Rectal smooth muscle tissue (tissue), 1 donor: ENCODE results near the gene NETO2.

Experiments
- H3K27ac ChIP-seq: one replicate; pipeline ENCODE4 v1.7.0; 2013; ENCODE audit warnings: low read depth, low read length, inconsistent platforms
- H3K27me3 ChIP-seq: one replicate; pipeline ENCODE4 v1.7.0; 2013; ENCODE audit warnings: low read length; ENCODE audit not compliant: control insufficient read depth, insufficient read depth
- H3K36me3 ChIP-seq: one replicate; pipeline ENCODE4 v1.7.0; 2013; ENCODE audit warnings: low read length; ENCODE audit not compliant: control insufficient read depth, insufficient read depth
- H3K4me1 ChIP-seq: one replicate; pipeline ENCODE4 v1.7.0; 2013; ENCODE audit warnings: low read length; ENCODE audit not compliant: control insufficient read depth, insufficient read depth
- H3K4me3 ChIP-seq: one replicate; pipeline ENCODE4 v1.7.0; 2013; ENCODE audit warnings: low read length
- H3K9ac ChIP-seq: one replicate; pipeline ENCODE4 v1.7.0; 2013; ENCODE audit warnings: low read length

Gene NETO2

DNA sequence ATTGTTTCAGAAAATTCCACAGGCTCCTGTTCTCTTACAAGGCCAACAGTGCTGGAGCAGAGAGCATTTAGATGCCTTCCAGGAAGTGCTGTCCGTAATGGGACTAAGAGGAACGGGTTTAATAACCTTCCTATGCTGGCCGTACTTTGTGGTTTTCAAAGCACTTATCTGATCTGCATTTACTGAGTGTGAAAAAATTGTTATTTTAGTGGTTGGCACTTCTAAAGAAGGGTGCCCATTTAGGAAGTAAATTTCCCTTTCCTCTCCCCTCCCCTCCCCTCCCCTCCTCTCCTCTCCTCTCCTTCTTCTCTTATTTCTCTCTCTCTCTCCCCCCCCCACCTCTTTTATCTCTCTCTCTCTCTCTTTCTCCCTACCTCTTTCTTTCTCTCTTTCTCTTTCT lies 98.3 kb downstream of the NETO2 start:
- Histone ChIP-seq H3K9ac (no peak overlapping the region), H3K36me3 (no peaks in the 10 kb centered on the region), H3K27me3 (no peaks in the 10 kb centered on the region), H3K4me1 (no peaks in the 10 kb centered on the region), H3K4me3 (no peak overlapping the region), H3K27ac (no peak overlapping the region)

DNA sequence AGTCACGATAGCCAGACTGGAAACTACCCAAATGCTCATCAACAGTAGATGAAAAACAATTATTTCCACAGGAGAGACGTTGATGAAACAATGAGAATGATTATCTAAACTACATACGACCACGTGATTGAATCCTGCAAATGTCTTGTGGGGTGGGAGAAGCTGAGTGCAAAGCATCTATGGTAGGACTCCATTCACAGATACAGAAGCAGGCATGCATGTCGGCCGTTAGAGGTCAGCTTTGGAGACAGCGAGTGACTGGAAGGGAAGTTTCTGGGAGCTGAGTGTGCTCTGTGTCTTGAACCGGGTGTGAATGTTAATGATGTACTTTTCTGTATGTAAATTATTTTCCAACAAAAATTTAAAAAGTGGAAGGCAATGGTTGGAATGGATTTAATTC lies 98.7 kb downstream of the NETO2 start:
- no peaks in the 10 kb centered on the region for H3K36me3 ChIP-seq
- H3K27me3 ChIP-seq: no peaks in the 10 kb centered on the region
- H3K9ac ChIP-seq: no peak overlapping the region
- H3K27ac ChIP-seq: no peak overlapping the region
- H3K4me3 ChIP-seq: no peak overlapping the region
- no peaks in the 10 kb centered on the region for H3K4me1 ChIP-seq

DNA sequence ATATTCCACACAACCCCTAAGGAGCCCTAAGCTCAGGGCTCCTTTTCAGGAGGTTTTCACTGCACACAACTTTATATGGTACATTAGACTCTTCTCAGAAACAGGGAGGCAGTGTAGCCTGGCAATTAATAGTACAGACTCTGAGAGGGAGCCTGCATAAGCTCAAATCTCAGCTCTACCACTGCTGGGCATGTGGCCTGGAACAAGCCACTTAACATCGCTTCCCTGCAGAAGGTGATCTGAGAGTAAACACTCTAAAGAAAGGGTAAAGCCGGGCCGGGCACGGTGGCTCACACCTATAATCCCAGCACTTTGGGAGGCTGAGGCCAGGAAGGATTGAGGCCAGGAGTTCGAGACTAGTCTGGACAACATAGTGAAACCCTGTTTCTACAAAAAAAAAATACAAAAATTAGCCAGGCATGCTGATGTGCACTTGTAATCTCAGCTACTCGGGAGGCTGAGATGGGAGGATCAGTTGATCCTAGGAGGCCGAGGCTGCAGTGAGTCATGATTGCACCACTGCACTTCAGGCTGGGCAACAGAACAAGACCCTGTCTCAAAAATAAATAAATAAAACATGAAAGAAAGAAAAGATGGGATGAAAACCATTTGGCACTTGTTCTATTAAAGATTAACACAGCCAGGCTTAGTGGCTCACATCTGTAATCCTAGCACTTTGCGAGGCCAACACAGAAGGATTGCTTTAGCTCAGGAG lies 99.6 kb downstream of the NETO2 start:
- H3K4me3 ChIP-seq: no peak overlapping the region
- no peak overlapping the region for H3K27ac ChIP-seq
- no peak overlapping the region for H3K9ac ChIP-seq
- no peaks in the 10 kb centered on the region for H3K27me3 ChIP-seq
- no peaks in the 10 kb centered on the region for H3K36me3 ChIP-seq
- H3K4me1 ChIP-seq: no peaks in the 10 kb centered on the region

DNA sequence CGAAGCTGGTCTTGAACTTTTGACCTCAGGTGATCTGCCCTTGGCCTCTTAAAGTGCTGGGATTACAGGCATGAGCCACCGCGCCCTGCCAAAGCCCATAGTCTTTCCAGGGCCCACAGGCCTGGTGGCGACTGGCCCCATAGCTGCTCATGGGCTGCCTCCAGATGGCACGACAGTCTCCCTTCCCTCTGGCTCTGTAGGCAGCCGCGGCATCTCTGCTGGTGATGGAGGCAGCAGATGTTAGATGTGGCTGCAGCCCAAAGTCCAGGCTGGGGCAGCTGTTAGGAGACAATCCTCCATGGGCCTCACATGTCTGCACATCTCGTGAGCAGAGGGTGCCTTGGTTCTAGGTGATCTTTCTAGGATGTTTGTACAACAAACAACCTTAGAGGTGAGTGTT lies 100.5 kb downstream of the NETO2 start:
- Histone ChIP-seq H3K4me3 (no peak overlapping the region), H3K4me1 (no peaks in the 10 kb centered on the region), H3K27me3 (no peaks in the 10 kb centered on the region), H3K9ac (no peak overlapping the region), H3K36me3 (no peaks in the 10 kb centered on the region), H3K27ac (no peak overlapping the region)

DNA sequence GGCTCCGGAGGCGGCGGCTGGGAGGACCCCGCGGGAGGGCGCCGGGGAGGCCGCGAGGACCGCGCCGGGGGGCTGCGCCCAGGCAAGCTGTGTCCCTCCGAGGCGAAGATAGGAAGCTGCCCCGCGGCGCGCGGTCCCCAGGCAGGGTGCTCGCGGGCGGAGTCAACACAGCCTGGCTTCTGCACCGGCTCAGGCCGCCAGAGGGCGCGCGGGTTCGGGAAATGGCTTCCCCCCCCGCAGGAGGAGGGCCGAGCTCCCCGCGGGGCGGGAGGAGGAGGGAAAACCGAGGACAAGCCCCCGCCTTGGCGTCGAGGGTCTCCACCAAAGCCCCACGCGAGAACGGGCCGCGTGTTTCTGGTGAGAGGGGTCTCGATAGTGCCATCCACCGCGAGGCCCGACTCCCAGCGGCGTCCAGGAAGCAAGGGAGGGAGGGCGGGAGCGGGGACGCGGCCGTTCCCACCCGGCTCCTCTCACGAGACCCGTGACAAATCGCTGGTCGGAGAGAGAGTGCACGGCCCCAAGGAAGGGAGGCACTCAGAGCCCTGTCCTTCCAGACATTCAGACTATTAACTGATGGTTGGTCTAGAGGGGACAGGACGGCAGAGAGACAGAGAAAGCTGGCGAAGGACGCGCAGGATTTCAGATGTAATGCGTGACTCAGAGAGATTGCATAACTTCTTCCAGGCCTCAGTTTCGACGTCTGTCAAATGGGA lies 105.8 kb downstream of the NETO2 start:
- Histone ChIP-seq H3K36me3 (no peaks in the 10 kb centered on the region), H3K9ac (no peak overlapping the region), H3K4me1 (no peaks in the 10 kb centered on the region), H3K4me3 (peak overlapping the region; percentile 60), H3K27me3 (no peaks in the 10 kb centered on the region), H3K27ac (peak overlapping the region; percentile 24)

DNA sequence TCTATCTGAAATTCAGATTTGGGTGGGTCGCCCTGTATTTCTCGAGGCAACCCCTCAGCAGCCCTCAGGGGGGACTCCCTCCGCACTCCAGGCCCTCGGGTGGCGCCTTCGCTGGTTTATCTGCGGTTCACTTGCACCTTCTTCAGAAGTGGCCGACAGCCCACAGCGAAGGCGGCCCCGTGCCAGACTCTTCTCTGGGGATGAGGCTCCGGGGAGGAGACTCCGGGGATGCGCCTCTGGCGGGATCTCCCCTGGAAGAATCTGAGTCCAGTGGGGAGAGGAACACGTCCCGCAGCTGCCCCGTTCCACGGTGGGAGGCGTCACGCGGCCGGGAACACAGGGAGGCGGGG lies 106.4 kb downstream of the NETO2 start:
- H3K27ac ChIP-seq: peak overlapping the region; percentile 24
- no peaks in the 10 kb centered on the region for H3K36me3 ChIP-seq
- no peaks in the 10 kb centered on the region for H3K27me3 ChIP-seq
- H3K9ac ChIP-seq: no peak overlapping the region
- H3K4me1 ChIP-seq: no peaks in the 10 kb centered on the region
- H3K4me3 ChIP-seq: peak overlapping the region; percentile 60

DNA sequence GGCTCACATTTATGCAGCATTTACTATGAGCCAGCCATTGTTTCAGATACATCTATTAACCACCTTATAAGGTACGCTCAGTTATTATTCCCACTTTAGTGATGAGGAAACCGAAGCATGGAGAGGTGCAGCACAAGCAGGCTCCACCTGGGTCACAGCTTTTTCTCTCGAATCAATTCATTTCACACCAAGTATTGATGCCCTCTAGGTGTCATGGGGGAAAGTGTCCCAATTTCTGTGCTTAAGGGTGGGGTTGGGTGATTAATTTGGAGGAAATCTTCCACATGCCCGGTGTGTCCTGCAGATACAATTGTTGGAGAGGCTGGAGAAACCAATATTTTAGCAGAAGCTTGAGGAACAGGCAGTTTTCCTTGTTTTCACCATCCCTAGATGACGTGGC lies 107.5 kb downstream of the NETO2 start:
- H3K9ac ChIP-seq: no peak overlapping the region
- H3K36me3 ChIP-seq: no peaks in the 10 kb centered on the region

DNA sequence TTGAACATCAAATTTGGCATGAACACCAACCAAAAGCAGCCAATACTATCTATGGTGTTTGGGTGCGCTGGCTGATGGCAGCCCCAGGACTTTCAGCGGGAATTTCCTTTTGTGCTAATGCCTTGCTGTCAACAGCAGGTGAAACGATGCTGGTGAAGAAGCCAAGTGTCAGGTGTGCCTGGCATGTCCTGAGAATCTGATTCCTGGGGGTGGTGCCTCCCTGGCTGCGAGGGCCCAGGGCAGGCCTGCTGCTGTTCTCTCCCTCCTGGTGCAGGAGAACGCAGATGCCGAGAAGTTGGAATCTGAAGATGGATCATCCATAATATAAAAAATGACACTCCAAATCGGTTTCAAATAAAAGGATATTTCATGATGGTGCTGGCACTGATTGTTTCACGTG lies 108.3 kb downstream of the NETO2 start:
- Histone ChIP-seq H3K4me1 (no peaks in the 10 kb centered on the region), H3K36me3 (no peaks in the 10 kb centered on the region), H3K27ac (no peak overlapping the region), H3K27me3 (no peaks in the 10 kb centered on the region), H3K4me3 (no peak overlapping the region), H3K9ac (no peak overlapping the region)

More for the DNA sequence above, 107.5 kb downstream of the NETO2 start:
- H3K4me1 ChIP-seq: no peaks in the 10 kb centered on the region
- H3K27me3 ChIP-seq: no peaks in the 10 kb centered on the region
- H3K4me3 ChIP-seq: no peak overlapping the region
- H3K27ac ChIP-seq: no peak overlapping the region

DNA sequence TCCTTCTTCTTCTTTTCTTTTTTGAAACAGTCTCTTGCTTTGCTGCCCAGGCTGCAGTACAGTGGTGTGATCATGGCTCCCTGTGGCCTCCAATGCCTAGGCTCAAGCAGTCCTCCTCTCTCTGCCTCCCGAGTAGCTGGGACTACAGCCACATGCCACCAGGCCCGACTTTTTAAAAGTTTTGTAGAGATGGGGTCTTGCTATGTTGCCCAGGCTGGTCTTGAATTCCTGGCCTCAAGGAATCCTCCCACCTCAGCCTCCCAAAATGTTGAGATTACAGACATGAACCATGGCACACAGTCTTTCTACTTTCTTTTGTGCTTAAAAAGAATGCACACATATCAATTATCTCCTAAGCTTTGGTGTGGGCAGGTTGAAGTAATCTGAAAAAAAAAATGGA lies 109.3 kb downstream of the NETO2 start:
- H3K36me3 ChIP-seq: no peaks in the 10 kb centered on the region
- H3K9ac ChIP-seq: no peak overlapping the region
- H3K4me1 ChIP-seq: no peaks in the 10 kb centered on the region
- H3K27ac ChIP-seq: no peak overlapping the region
- H3K4me3 ChIP-seq: no peak overlapping the region
- no peaks in the 10 kb centered on the region for H3K27me3 ChIP-seq

DNA sequence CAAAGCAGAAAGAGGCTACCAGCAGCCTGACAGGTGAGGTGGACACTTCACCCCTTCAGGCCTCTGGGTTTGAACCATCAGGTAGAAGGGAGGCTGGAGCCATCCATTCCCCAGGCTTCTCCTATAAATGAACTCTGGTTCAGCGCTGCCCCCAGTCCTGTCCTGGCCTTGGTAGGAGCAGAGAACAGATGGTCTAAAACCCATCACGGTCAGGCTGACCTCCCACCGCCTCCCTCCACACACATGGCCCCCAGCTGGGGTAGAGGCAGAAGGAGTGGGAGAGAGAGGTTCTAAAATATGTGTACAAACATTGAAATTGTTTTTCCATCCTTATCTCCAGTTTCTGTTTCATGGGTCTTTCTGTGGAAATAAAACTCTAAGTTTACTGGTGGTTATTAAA lies 110.6 kb downstream of the NETO2 start:
- Histone ChIP-seq H3K9ac (no peak overlapping the region), H3K4me3 (no peak overlapping the region), H3K27me3 (no peaks in the 10 kb centered on the region), H3K27ac (no peak overlapping the region), H3K4me1 (no peaks in the 10 kb centered on the region), H3K36me3 (no peaks in the 10 kb centered on the region)

DNA sequence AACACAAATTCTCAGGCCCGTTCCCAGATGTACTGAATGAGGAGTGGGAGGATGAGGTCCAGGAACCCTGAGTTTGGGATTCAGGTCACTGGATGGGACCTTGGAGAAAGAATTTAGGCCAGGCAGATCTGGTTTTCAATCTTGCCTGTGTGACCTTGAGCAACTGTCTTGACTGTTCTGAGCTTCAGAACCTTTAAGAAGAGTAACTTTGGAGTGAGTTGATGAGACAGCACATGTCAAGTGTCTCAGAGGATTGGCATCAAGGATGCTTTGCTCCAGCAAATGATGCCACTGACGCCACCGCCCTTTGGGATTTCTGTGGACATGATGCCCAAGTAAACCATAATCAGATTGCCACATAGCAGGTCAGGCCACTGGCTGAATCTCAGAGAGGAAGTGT lies 114.0 kb downstream of the NETO2 start:
- H3K9ac ChIP-seq: no peak overlapping the region
- no peaks in the 10 kb centered on the region for H3K27me3 ChIP-seq
- no peaks in the 10 kb centered on the region for H3K4me1 ChIP-seq
- H3K27ac ChIP-seq: no peak overlapping the region
- H3K4me3 ChIP-seq: no peak overlapping the region
- H3K36me3 ChIP-seq: no peaks in the 10 kb centered on the region

DNA sequence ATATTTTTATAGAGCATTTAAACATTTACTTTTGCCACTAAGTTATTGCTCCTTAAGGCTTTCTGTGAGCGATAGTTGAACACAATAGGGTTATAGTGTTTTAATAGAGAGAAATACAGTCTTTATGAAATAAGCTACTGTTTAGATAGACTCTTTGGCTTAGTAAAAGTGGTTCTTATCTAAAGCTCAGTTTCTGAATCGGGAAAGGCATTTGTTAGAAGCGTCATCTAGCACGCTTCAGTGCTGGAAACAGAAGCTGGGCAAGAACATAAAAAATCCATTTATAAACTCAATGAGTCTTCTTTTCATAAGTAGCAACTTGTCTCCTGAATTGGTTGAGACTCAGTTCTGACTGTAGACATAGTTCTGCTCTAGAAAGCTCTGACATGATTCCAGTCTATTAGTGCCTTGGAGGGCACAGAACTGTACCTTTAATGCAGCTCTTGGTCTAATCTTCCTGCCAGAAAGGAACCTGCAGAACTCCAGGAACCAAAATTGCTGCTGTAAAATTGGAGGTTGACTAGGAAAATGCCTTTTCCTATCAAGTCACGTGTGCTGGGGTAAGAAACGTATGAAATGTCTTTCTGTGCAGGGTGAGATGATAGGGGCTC lies 114.9 kb downstream of the NETO2 start:
- Histone ChIP-seq H3K27ac (no peak overlapping the region), H3K27me3 (no peaks in the 10 kb centered on the region), H3K4me3 (no peak overlapping the region), H3K9ac (no peak overlapping the region), H3K36me3 (no peaks in the 10 kb centered on the region), H3K4me1 (no peaks in the 10 kb centered on the region)
